DMS114 treated with DMSO at 0.1 percent for 48 hours (cell line): ENCODE measurements around the gene ABCC1.
"Not testable (repeated sequence)": the region's sequence is repeated elsewhere in the genome, so short reads cannot be mapped to it uniquely, and the experiment has no call there.

Experiments used
- DNase-seq: peaks from one replicate; lab custom pipeline; 2025; ENCODE audit not compliant: unreplicated experiment; lab: John Stamatoyannopoulos, UW

The ABCC1 gene

DNA sequence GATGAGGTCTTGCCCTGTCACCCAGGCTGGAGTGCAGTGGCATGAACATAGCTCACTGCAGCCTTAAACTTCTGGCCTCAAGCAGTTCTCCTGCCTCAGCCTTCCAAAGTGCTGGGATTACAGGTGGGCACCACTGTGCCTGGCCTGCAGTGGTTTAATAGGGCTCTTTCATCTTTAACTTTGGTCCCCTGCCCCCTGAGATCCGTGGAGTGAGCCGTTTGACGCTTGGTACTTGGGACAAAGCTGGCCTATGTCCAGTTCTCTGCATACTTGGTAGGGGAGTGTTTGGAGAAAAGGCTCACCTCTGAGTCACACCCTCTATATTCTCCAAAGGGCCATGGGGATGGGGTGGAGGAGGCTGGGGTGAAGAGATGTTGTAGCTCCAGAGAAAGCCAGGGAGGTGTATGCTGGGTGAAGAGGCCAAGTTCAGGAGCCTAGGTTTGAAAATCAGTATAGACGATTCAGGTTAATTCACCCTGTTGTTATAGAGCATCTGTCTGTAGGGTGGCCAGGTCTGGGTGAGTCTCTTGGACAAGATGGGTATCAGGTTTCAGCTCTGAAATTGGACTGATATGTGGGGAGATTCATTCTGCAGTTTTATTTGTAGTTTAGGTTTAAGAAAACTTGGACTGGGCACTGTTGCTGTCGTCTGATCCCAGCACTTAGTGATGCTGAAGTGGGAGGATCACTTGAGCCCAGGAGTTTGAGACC, 17.6 kb downstream of the ABCC1 start:
- no peak for DNase-seq

DNA sequence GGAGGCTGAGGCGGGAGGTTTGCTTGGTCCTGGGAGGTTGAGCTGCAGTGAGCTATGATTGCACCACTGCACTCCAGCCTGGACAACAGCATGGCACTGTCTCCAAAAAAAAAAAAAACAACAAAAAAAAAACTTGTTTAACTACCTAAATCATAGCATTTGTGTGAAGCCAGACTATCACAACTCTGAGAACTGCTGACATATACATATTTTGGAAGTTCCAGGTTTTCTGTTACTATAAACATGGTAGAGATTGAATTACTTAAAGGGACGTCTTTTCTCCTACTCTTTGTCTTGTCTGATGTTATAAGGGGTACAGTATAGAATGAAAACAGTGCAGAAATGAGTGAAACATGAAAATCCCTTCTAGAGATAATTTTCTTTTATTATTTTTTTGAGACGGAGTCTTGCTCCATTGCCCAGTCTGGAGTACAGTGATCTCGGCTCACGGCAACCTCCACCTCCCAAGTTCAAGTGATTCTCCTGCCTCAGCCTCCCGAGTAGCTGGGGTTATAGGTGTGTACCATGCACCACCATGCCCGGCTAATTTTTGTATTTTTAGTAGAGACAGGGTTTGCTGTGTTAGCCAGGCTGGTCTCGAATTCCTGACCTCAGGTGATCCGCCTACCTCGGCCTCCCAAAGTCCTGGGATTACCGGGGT, 18.4 kb downstream of the ABCC1 start:
- DNase-seq: no peak

DNA sequence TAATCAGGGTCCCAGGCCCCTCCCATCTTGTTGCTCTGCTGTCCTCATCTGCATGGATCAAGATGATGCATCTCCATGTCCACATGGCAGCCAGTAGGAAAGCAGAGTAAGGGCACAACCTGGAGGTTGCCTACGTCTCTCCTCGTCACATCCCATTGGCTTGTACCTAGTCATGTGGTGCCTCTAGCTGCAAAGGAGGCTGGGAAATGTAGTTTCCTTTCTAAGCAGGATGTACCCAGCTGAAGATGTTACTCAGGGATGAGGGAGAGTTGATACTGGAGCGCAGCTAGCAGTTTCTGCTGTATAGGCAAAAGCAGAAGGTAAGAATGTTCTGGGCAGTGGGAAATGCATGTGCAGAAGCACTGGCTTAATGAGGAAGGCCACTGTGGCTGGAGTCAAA, 20.8 kb downstream of the ABCC1 start:
- DNase-seq: no peak

DNA sequence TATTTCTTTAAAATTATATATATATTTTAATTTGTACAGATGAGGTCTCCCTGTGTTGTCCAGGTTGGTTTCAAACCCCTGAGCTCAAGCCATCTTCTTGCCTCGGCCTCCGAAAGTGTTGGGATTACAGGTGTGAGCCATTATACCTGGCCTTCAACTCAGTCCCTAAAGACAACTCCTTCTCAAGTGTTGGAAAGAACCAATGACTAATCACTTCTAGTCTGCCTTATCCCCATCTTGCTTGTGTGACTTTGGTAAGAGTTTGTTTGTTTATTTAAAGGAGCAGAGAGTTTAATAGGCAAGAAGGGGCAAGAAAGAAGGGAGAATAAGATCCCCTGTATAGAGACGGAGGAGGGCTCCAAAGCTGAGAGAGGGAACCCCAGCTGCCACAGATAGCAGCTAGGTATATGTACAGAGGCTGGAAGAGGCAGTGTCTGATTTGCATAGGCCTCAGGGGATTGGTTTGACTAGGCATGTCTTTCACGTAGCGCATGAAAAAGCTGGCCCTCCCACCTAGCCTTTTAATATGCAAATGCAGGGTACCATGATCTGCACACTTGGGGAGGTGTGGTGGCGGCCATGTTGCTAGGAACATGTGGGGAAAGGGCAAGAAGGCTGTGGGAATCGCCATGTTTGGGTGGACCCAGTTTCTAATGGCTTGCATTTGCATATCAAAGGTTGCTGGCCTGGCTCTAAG, 21.5 kb downstream of the ABCC1 start:
- DNase-seq: no peak

DNA sequence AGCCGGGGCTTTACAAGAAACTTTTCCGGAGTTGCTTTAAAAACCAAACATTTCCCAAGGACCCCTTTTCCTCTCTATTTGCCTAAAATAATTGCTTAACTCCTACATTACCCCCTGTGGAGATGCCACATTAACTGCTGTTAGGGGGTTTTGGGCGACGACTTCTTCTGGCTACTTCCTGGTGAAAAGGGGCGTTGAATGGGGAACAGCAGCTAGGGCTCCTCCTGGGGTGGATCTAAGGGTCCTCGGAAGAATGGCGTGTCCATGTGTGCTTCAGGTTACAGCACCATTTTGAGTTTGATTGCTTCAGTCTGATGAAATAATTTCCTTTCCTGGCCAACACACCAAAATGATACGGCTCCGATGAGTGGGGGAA, 22.0 kb downstream of the ABCC1 start:
- DNase-seq: no peak

DNA sequence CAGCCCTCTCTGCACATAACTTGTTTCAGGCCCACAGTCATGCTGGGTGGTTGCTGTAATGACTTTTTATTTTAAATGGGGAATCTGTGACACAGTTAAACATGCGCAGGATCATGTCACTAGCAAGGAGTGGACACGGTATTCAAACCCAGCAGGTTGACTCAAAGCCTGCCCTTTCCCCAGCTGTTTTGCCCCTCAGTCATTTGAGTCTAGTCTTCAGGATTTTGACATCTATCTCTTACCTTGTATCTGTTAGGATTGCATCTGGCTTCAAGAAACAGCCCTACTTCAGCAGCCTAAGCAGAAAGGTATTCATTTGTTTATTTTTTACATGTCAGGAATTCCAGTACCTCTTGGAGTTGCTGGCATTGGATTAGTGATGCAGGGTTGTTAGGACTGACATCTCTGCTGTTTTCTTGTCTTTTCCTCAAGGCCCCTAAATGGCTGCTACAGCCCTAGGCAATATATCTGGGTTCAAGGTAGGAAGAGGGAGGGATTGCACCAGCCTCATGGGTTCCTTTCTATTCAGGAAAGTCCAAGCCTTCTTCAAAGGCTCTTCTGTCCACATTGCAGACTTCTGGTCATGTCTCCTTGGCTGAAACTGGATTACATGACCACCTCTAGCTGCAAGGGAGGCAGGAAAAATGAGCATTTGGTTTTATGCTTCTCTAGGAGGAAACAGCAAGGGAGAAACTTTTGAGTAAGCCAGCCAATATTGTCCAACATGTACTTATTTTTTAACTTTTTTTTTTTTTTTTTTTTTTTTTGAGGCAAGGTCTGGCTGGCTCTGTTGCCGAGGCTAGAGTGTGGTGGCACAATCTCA, 22.8 kb downstream of the ABCC1 start:
- no peak for DNase-seq

DNA sequence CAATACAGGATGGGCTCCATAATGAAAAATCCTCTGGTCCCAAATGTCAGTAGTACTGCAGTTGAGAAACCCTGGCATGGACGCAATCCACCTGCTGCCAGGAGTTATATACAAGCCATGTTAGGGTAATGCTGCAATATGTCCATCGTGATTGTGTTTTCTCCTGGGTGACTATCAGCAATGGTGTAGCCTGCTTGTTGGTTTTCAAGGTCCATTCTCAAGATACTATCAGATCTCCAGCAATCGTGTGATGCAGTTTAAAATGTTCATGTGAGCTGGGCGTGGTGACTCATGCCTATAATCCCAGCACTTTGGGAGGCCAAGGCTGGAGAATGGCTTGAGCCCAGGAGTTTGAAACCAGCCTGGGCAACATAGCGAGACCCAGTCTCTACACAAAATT, 24.0 kb downstream of the ABCC1 start:
- DNase-seq: no peak

DNA sequence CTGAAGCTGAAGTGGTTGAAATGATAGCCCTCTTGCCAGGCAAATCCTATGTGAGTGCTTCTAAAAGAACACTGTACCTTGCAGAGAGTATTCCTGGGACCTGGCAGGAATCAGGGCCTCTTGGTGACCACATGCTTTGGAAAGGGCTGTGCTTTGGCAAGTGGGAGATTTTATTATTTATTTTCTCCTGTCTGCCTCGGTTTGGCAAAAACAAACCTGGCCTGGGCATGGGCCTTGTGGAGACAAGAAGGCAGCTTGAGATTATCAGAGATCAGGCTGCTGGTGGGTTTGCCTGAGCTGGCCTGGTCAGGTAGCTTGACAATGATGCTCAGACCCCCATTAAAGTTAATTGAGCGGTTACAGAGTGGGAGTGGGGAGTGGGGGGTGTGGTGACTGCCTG, 24.6 kb downstream of the ABCC1 start:
- no peak for DNase-seq

DNA sequence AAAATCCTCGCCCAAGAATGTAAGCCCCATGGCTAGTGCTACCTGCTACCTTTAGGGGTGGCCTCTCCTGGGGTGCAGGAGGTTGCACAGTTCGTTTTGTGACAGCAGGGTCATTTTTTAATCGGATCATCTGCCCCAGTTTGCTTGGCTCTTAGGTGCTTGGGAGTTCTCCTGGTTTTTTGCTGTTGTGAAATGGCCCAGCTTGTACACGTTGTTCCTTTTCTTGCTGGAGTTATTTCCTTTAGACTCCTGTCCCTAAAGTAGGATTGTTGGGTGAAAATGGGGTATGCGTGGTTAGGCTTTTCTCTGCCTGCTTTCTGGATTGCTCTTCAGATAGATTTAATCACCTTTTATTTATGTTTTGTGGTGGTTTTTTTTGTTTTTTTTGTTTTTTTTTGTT, 25.8 kb downstream of the ABCC1 start:
- no peak for DNase-seq

DNA sequence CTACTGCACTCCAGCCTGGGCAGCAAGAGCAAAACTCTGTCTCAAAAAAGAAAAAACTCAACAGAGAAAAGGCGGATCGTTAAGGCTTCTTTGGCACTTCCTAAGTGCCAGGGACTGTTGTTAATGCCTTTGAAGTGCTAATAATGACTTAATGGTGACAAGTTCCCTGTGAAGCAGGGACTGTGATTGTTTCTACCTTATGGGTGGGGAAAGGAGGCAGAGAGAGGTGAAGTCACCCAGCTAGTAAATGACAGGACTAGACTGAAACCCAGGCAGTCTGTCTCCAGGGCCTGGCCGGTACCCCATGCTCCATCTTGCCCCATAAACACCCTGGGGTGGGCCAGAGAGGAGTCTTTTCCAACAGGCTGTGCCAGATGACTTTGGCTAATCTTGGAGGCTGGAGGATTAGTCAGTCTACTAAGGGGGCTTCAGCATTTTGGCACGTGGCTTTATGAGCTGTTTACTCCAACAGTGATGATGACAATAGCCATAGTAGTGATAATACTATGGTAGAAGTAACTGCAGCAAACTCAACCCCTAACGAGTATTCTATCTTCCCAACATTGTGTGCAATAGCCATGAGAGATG, 26.9 kb downstream of the ABCC1 start:
- no peak for DNase-seq

DNA sequence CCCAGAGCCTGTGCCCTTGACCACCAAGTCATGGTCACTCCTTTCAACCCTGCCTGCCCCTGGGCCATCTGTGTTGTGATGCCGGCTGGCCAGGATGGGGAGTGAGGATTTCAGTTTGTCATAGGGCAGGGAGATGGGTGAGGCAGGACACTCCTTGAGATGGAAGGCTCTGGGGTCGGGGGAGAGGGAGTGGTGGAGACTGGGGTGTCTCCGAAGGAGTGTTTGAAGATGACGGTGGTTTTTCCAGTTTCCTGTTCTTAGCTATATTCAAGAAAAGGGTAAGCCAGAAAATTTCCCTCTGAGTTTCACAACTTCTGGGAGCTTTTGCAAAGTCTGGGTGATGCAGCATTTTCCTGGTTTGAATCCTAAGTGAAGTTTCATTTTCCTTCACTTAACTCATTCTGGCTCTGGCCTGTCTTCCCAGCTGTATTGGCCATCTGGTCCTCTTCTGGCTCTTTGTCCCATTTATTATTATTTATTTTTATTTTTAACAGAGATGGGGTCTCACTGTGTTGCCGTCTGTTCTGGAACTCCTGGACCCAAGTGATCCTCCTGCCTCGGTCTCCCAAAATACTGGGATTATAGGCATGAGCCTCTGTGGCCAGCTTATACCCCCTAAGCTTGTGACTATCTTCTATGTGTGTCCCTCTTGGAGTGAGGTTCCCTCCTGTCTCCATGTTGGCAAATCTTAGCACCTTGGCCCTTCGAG, 27.7 kb downstream of the ABCC1 start:
- no peak for DNase-seq

DNA sequence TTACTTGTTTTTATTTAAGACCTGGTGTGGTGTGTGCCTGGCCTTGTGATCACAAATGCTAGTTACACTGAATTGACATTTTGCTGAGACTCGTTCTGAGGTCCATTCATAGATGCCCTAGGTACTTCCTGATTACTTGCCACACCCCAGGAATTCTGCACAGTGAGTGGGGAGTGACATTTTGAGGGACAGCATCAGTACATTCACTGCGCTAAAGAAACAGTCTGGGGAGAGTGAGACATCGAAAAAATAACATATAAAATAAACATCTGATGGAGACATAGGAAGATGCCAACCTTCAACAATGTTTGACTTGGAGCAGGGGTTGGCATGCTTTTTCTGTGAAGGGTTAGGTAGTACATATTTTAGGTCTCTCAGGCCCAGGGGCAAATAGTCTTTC, 30.4 kb downstream of the ABCC1 start:
- DNase-seq: no peak

DNA sequence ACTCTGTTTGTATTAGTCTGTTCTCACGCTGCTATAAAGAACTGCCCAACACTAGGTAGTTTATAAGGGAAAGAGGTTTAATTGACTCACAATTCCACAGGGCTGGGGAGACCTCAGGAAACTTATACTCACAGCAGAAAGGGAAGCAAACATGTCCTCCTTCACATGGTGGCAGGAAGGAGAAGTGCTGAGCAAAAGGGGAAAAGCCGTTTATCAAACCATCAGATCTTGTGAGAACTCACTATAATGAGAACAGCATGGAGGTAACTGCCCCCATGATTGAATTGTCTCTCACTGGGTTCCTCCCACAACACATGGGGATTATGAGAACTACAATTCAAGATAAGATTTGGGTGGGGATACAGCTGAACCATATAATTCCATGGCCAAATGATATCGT, 30.9 kb downstream of the ABCC1 start:
- DNase-seq: no peak

DNA sequence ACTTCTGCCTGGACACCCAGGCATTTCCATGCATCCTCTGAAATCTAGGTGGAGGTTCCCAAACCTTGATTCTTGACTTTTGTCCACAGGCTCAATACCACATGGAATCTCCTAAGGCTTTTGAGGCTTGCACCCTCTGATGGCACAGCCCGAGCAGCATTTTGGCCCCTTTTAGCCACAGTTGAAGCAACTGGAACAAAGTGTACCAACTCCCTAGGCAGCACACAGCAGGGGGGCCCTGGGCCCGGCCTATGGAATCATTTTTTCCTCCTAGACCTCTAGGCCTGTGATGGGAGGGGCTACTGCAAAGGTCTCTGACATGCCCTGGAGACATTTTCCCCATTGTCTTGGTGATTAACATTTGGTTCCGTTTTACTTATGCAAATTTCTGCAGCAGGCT, 32.0 kb downstream of the ABCC1 start:
- no peak for DNase-seq

DNA sequence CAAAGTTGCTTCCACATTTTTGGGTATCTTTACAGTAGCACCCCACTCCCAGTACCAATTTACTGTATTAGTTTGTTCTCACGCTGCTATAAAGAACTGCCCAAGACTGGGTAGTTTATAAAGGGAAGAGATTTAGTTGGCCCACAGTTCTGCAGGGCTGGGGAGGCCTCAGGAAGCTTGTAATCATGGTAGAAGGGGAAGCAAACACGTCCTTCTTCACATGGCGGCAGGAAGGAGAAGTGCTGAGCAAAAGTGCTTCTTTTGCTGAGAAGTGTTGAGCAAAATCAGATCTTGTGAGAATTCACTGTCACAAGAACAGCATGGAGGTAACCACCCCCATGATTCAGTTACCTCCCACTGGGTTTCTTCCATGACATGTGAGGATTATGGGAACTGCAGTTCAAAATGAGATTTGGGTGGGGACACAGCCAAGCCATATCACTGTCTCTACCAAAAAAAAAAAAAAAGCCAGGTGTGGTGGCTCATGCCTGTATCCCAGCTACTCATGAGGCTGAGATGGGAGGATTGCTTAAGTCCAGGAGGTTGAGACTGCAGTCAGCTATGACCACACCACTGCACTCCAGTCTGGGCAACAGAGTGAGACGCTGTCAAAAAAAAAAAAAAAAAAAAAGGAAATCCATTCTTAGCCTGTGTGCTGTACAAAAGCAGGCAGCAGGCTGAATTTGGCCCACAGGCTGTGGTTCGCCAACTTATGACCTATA, 32.9 kb downstream of the ABCC1 start:
- not testable (repeated sequence) for DNase-seq

DNA sequence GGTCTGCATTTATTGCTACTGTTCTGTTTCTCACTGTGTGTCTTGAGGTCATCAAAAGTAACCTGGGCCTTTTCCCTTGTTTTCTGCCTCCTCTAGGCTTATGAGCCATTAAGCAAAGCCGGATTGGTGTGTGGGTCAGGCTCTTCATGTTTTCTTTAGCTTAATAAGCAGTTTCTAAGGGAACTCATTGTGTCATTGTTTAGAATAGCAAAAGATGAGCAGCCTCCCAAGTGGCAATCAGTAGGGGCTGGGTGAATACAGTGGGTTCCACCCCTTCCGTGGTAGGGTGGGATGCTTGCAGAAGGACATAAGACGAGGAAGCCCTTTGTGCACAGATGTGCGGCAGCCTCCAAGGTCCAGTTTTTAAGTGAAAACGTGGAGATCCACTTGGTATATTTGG, 34.5 kb downstream of the ABCC1 start:
- no peak for DNase-seq

DNA sequence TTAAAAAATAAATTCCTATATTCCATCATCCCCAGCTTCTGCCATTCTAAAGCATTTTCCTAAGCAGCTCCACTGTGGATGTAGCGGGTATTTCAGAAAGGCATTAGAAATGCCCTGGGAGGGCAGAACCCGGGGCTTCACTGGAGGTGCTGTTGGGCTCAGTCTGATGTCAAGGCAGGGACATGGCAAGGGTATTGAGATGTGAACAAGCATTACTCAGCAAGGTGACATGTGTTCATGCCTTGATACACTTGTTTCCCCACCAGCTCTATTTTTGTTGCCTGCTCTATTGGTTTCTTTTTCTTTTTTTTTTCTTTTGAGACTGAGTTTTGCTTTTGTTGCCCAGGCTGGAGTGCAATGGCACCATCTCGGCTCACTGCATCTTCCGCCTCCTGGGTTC, 35.7 kb downstream of the ABCC1 start:
- no peak for DNase-seq

DNA sequence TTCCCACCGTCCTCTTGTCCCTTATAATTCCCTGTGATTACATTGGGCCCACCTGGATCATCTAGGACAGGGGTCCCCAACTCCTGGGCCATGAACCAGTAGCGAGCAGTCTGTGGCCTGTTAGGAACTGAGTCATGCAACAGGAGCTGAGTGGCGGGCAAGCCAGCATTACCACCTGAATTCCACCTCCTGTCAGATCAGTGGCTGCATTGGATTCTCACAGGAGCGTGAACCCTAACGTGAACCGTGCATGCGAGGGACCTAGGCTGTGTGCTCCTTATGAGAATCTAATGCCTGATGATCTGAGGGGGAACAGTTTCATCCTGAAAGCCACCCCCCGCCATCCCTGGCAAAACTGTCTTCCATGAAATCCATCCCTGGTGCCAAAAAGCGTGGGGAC, 36.8 kb downstream of the ABCC1 start:
- no peak for DNase-seq

DNA sequence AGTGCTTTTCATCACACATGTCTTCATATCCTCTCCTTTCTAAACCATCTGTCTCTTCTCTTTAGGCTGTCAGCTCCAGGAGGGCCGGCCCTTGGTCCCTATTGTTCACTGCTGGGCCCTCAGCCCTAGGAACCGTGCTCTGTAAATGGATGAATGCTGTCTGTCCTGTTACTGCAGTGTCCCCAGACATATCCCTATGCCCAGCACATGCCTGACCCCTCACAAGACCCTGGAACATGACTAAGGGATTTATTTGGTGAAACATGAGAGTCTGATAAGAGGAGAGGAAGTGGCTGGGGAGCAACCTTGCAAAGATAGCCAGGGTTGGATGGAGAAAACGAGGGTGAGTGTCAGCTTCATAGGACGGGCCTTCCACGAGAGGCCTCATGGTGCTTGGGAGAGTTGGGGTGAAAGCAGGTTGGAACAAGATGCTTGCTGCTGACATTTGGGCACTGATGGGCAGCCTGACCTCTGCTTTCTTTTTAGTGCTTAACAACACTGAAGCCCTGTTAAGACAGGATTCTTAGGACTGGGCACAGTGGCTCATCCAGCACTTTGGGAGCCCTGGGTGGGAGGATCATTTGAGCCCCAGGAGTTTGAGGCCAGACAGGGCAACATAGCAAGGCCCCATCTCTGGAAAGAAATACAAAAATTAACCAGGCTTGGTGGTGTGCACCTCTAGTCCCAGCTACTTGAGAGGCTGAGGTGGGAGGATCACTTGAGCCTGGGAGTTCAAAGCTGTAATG, 39.0 kb downstream of the ABCC1 start:
- DNase-seq: no peak
